Prostate gland (tissue), 2 donors: ENCODE results near the gene FLOT1. TPM values are rescaled to one million over a fixed set of nuclear protein-coding genes. Genes with fewer than 3 reads are reported as not detected.
A peak's percentile ranks its signal among the peaks of the same experiment; 100 is the strongest.

ENCODE experiments used
- DNase-seq: peaks from one replicate; pipeline ENCODE4 v3.0.0-alpha.2; 2019; ENCODE audit warnings: low spot score
- H3K27ac ChIP-seq, 2 donors: fragments of 200-600 bp; sonication (generic); 2 replicates each; pipeline ENCODE4 v1.5.1; 2017 to 2019
- H3K27me3 ChIP-seq: fragments of 200-600 bp; sonication (generic); replicated peaks from 2 replicates; pipeline ENCODE4 v1.5.1; 2019; ENCODE audit not compliant: insufficient read depth
- H3K36me3 ChIP-seq, 2 donors: fragments of 200-600 bp; sonication (generic); 1 replicate in 1 of 2; 2 replicates in 1 of 2; pipeline versions ENCODE4 v1.5.1 to v1.8.1; 2017 to 2019
- H3K4me1 ChIP-seq: fragments of 200-600 bp; sonication (generic); replicated peaks from 2 replicates; pipeline ENCODE4 v1.5.1; 2019
- H3K4me3 ChIP-seq, 2 donors: fragments of 200-600 bp; sonication (generic); 2 replicates each; pipeline ENCODE4 v1.5.1; 2017 to 2019
- H3K9me3 ChIP-seq: fragments of 200-600 bp; sonication (generic); 2 replicates; pipeline ENCODE4 v1.5.1; 2017
- CTCF ChIP-seq, 4 experiments: fragments of 200-600 bp in 2 of 4; fragments of 450-650 bp in 2 of 4; sonication (generic) in 2 of 4; IDR thresholded peaks; 1 replicate in 3 of 4; 2 replicates in 1 of 4; pipeline ENCODE4 v1.5.1; 2016 to 2019; ENCODE audit warnings: antibody characterized with exemption in 4 of 4, mild to moderate bottlenecking in 2 of 4, moderate library complexity in 2 of 4
- POLR2A ChIP-seq: fragments of 450-650 bp; IDR thresholded peaks from one replicate; pipeline ENCODE4 v1.6.1; 2016; ENCODE audit warnings: antibody characterized with exemption, mild to moderate bottlenecking
- POLR2AphosphoS5 ChIP-seq: sonication (generic); formaldehyde crosslinking; IDR thresholded peaks from one replicate; pipeline ENCODE4 v1.6.1; 2017; ENCODE audit warnings: antibody characterized with exemption
- whole genome bisulfite sequencing: methylation state at CpG from one replicate; pipeline ENCODE4 v1.1.5; 2018; 5-methylcytosine and 5-hydroxymethylcytosine counted together
- intact Hi-C: fragments of 100-400 bp; cut with DNase I; formaldehyde crosslinking; loops from one replicate; pipeline ENCODE4 v1.14.2; 2022
- total RNA-seq, 2 donors: library from RNA; depleted of rRNA; stranded (reverse); fragments of >200 nt; gene quantifications; one replicate each; pipeline ENCODE4 v1.1.0, GENCODE V29; 2016

The FLOT1 gene
- total RNA-seq, 2 donors from 2014 or later: 117 to 133 TPM

DNA sequence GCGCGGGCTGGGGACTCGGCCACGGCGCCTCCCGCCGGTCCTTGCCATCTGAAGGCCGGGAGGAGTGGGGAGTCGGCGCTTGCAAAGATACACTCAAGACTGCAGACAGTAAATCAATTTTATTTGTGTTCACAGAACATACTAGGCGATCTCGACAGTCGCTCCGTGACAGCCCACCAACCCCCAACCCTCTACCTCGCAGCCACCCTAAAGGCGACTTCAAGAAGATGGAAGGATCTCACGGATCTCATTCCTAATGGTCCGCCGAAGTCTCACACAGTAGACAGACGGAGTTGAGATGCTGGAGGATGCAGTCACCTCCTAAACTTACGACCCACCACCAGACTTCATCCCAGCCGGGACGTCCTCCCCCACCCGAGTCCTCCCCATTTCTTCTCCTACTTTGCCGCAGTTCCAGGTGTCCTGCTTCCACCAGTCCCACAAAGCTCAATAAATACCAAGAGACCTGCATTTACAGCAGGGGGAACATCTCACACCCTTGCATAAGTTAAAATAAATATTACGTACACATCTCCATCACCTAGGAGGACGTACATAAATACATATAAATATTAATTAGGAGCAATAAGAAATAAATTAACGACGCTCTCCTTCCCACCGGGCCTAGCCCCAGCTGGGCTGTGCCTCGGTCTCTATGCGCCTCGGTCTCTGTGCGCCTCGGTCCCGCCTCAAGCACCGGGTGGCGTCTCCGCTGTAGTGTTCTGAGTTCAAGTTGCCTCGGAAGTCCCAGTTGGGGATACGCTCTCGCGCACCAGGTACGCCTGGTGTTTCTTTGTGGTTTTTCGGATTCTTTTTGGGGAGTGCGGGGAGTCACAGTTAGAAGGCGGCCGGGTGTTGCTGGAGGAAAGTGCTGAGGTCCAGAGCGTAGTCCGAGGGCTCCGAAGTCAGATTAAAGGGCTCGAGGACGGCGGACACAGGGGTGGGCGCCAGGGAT is 889 bp upstream of the FLOT1 start:
- DNase-seq: no peak
- intact Hi-C loops: loop anchor here (5.0 kb wide), 4 partner anchors 39 to 334 kb away; no protein-coding TSS in a partner anchor
- no peaks in the 10 kb centered on the region for H3K4me1 ChIP-seq
- no peaks in the 10 kb centered on the region for H3K9me3 ChIP-seq
- H3K27ac ChIP-seq: peak overlapping the region; percentile 95
- WGBS: 4% methylated on average over 55 of the region's 55 CpGs
- peak overlapping the region; percentile 76 to 79 for H3K4me3 ChIP-seq
- TF ChIP-seq POLR2A: no peak
- no peaks in the 10 kb centered on the region for H3K36me3 ChIP-seq
- no peaks in the 10 kb centered on the region for H3K27me3 ChIP-seq

- DNase-seq: no peak
- H3K4me3 ChIP-seq: peak overlapping the region; percentile 76 to 79
- 6% methylated on average over 13 of the region's 13 CpGs for WGBS
- H3K4me1 ChIP-seq: no peaks in the 10 kb centered on the region
- H3K9me3 ChIP-seq: no peaks in the 10 kb centered on the region
- TF ChIP-seq POLR2AphosphoS5 (no peak), POLR2A (no peak)
- peaks cover 0 to 4% of the 10 kb centered on the region in 2 donors for H3K36me3 ChIP-seq
- intact Hi-C loops: loop anchor here (5.0 kb wide), 4 partner anchors 40 to 335 kb away; no protein-coding TSS in a partner anchor
- no peaks in the 10 kb centered on the region for H3K27me3 ChIP-seq
- H3K27ac ChIP-seq: peak overlapping the region; percentile 95
Observed at GRCh38 chr6:30741789-30742315, 635 bp downstream of the FLOT1 start.

DNA sequence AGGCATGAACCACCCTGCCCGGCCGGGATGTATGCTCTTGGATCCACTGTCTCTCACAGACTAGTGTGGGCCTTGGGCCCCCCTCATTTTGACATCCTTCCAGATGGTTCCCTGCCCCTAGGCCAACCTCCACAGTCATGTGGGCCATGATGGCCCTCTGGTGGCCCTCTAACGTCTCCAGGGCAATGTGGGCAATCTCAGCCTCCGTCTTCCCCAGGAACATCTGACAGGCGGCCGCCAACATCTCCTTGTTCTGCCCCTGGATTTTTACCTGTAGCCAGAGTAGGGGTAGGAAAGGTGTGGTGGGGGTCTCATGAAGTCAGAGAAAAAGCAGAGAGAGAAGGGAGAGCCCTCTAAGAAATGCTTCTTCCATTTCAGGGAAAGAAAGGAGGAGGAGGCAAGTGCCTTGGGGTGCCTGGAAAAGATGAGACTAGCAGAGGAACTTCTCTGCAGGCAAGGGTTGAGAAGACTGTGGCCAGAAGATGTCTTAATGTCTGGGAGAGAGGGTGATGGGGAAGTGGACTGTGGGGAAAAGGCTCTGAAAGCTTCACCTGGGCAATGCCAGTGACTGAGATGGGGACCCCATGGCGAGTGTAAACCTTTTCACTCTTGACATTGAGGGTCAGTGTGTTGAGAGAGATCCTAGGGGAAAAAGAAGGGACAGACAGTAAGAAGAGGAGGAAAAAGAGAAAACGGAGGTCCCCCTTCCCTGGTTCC is 1.3 kb downstream of the FLOT1 start:
- Histone ChIP-seq H3K27ac (peak overlapping the region; percentile 95), H3K4me1 (no peaks in the 10 kb centered on the region), H3K36me3 (peaks cover 0 to 4% of the 10 kb centered on the region in 2 donors), H3K27me3 (no peaks in the 10 kb centered on the region), H3K9me3 (no peaks in the 10 kb centered on the region), H3K4me3 (peak overlapping the region; percentile 76 to 79)
- DNase-seq: no peak
- TF ChIP-seq POLR2AphosphoS5: no peak
- TF ChIP-seq POLR2A: no peak
- no peak for TF ChIP-seq CTCF (IDR thresholded peaks at IDR 0.05)
- intact Hi-C loops: loop anchor here (5.0 kb wide), 4 partner anchors 41 to 336 kb away; no protein-coding TSS in a partner anchor
- 64% methylated on average over 8 of the region's 8 CpGs for WGBS

DNA sequence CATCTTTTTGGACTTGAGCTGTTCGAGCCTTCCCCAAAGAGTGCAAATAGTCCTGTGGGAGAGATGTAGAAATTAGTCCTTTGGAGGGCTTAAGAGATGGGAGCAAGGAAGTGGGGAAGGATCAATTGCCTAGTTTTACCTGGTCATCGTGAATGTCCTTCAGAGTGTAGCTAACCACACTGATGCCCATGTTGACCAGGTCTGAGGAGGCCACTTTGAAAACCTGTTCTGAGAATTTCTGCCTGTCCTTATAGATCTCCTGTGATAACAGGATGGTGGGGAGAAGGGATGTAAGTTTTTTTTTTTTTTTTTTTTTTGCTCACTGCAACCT is 2.0 kb downstream of the FLOT1 start:
- 88% methylated on average over 2 of the region's 2 CpGs for WGBS
- intact Hi-C loops: loop anchor here (5.0 kb wide), 4 partner anchors 42 to 337 kb away; no protein-coding TSS in a partner anchor
- Histone ChIP-seq H3K4me3 (no peak overlapping the region), H3K9me3 (no peaks in the 10 kb centered on the region), H3K27ac (no peak overlapping the region), H3K36me3 (peaks cover 0 to 4% of the 10 kb centered on the region in 2 donors), H3K27me3 (no peaks in the 10 kb centered on the region), H3K4me1 (no peaks in the 10 kb centered on the region)
- DNase-seq: no peak
- TF ChIP-seq CTCF (IDR thresholded peaks at IDR 0.05) (no peak), POLR2AphosphoS5 (no peak), POLR2A (no peak)

- Histone ChIP-seq H3K4me3 (no peak overlapping the region), H3K4me1 (no peaks in the 10 kb centered on the region), H3K9me3 (no peaks in the 10 kb centered on the region), H3K27me3 (no peaks in the 10 kb centered on the region), H3K27ac (no peak overlapping the region), H3K36me3 (peaks cover 0 to 4% of the 10 kb centered on the region in 2 donors)
- 80% methylated on average over 6 of the region's 6 CpGs for WGBS
- DNase-seq: no peak
- intact Hi-C loops: no loop called here
- TF ChIP-seq CTCF (IDR thresholded peaks at IDR 0.05) (no peak), POLR2A (no peak), POLR2AphosphoS5 (no peak)
Observed at GRCh38 chr6:30738532-30738931, 4.0 kb downstream of the FLOT1 start.
